ENCODE data around the gene MTHFD2.

MTHFD2 gene

DNA sequence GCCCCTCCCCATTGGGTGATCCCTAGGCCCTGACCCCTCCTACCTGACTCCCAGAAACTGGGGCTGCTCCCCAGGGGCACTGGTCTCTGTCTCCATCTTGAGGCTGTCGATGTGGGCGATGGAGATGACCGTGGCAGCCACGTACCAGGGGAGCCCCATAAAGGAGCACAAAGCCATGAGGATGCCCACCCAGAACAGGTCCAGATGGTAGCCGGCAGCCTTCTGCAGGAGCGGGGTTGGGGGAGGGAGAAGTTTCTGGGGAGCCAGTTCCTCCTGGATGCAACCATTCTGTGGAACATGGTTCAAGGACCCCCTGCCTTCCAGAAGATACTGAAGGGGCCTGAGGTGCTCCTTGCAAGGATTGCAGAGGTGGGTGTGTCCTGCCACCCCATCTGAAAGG is 34.0 kb downstream of the MTHFD2 start:
- no peak for DNase-seq

DNA sequence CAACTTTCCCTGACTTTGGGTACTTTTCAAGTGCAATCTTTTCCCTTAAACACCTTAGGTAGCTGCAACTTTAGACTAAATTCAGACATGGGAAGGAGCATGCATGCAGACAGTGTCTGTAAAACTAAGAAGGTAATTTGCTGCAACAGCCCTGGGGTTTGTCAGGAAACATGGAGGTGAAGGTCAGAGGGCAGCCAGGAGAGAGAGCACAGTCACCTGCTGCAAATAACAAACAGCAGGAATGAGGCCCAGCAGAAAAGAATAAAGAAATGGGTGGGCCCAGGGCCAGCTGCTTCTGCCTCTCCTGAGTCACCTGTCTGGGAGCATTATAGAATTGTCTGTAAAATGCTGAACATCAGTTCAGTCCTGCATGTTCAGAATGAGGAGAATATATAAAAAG is 35.2 kb downstream of the MTHFD2 start:
- no peak for DNase-seq

DNA sequence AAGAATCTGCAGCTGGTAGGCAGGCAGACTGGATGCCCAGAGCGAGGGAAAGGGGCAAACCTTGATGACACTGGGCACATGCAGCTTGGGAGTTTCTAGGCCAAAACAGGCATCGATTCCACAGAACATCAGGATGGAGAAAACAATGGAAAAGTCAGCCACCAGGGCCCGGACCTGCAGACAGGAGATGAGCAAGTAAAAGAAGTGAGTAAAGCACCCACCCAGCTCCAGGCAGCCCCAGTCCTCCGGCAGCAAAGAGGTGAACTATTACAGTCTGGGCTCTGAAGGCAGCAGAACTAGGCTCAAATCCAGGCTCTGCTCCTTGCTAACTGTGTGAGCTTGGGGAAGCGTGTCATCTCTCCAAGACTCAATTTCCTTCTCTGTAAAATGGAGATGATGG is 36.6 kb downstream of the MTHFD2 start:
- no peak for DNase-seq

- DNase-seq = no peak
Measured at GRCh38 chr2:74238879-74239278, 40.5 kb downstream of the MTHFD2 start.

DNA sequence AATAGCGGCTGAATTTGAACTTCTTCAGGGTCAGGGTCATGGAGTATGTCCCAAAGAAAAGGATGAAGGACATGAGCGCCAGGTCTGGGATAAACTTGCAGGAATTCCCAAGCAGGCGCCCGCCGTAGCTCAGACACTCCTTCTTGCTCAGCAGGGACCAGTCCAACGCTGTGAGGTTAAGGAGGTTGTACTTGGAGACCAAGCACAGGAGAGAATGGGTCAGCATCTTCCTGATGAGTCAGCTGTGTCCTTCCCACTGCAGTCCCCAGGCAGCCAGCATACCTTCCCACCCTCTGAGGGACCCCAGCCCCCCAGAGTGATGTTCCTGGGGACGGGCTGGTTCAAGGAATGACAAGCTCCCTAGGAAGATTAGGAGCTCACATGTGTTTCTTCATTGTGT is 40.9 kb downstream of the MTHFD2 start:
- no peak for DNase-seq

GRCh38 chr2:74242354-74243071 is 44.1 kb downstream of the MTHFD2 start:
- DNase-seq = no peak

GRCh38 chr2:74244286-74244685 is 45.9 kb downstream of the MTHFD2 start:
- no peak for DNase-seq

DNA sequence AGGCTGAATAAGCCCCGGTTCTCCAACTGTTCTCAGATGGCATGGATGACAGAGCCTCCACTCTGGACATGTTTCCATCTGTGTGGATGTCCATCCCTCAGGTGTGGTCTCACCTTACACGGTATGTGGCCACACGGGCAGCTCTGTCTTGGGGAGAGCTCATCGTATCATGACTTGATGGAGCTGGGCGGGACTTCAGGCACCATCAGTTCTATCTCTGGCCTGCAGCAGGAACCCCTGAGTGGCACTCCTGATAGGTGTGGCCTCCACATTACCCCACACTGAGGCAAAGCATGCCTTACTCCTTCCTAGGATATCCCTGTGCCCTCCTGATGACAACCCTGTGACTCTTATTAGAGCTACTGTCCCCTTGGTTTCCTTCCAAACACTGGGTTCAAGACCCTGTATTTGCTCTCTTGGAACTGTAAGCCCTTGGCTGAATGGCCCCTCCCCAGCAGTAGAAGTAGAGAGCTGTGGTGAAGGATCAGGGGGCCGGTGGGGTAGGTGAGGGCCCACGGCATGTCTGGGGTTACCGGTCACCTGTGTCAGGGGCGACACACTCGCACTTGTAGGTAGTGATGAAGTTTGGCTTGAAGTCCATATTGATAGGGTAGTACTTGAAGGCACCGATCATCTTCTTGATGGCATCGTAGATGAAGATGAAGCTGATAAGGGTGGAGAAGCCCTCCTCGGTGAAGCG is 48.2 kb downstream of the MTHFD2 start:
- no peak for DNase-seq

GRCh38 chr2:74249406-74250122 is 51.1 kb downstream of the MTHFD2 start:
- DNase-seq = no peak

- DNase-seq = peak; percentile 57 to 67
Measured at GRCh38 chr2:74250189-74250631, 51.8 kb downstream of the MTHFD2 start.

DNA sequence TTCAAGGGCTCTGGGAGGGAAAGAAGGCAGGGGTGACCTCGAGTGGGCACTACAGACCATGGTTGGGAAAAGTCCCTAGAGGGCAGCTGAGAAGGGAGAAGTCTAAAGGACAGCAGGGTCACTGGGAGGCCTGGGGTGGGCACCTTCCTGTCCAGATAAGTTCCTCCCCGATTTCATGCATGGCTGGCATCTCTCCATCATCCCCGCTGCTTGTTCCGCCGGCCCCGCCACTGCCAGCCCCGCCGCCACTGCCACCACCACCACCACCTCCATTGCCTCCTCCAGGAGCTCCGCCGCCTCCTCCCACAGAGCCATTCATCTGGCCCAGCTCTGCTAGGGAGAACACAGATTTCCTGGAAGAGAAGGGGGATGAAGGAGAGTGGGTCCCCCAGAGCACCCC is 53.6 kb downstream of the MTHFD2 start:
- no peak for DNase-seq

DNA sequence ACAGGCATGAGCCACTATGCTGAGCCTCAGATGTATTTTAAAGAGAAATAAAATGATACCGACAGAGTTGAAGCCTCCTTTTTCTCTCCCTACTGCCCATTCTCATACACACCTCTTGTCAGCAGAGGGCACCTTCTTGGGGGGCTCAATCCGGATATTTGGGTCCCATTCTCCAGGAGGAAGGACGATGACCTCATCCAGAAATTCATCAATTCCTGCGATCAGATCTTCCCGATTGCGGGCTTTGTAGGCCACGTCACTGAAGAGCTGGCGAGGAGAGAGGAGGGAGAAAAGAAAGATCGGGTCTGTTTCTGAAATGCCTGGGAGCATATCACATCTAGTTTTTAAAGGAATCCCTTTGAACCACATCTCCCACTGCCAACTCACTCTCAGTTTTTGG is 54.4 kb downstream of the MTHFD2 start:
- no peak for DNase-seq

DNA sequence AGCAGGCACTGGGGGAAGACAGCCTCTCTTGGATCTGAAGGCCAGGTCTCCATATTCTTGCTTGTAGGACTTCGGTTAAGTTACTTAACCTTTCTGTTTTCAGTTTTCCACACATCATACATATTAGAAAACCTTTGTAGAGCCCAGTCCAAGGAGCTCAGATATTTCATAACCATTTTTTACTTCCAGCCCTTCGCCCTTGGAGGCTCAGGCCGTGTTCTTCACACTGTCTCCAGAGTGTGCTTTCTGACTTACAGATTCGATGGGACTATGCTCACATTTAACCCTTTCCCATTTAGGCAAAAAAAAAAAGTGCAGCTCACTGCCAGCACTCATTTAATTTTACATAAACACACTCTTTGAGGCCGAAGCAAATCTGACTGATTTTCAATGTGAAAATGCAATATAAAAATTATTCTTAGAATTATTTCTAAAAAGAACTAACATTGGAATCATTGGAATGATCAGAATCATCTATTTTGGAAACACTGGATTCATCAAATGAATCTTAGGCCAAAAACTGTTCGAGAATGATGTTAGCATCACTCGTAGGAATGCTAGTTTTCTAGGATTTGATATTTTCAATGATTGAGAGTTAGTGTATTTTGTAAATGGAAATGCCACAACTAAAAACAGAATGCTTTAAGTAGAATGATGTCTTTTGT is 55.0 kb downstream of the MTHFD2 start:
- no peak for DNase-seq

DNA sequence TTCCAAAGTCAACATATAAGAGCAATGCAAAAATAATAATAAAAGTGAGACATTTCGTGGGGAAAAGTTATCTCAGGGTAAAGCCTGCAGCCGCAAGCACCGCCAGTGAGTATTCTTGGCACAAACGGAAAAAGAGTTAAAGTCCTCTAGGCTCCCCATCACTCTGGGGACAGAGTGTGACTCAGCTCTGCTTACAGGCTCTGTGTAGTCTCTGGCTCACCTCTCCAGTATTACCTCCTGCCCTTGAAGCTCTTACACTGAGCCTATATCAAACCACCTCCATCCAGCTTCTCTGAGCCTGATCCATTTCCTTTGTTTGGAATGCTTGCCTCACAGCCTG is 55.5 kb downstream of the MTHFD2 start:
- no peak for DNase-seq

- DNase-seq = no peak
Measured at GRCh38 chr2:74255660-74256213, 57.3 kb downstream of the MTHFD2 start.

GRCh38 chr2:74259191-74259590 is 60.8 kb downstream of the MTHFD2 start:
- DNase-seq = no peak

DNA sequence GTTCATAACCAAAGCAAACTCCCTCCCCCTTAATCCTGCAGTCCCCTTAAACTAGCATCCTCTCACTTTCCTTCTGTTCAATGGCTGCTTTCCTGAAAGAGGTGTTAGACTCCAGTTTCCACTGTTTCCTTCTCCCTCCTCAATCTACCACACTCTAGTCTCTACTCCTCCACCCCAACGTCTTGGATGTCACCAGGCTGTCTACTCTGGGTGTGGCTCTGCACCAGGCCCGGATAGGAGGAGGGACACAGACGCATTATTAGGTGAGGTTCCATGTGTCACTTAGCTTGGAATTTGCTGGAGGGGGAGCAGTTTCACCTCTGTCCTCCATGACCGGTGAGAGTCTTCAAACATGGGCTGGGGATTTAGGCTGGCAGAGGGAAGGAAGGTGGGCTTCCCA is 61.3 kb downstream of the MTHFD2 start:
- DNase-seq = no peak

DNA sequence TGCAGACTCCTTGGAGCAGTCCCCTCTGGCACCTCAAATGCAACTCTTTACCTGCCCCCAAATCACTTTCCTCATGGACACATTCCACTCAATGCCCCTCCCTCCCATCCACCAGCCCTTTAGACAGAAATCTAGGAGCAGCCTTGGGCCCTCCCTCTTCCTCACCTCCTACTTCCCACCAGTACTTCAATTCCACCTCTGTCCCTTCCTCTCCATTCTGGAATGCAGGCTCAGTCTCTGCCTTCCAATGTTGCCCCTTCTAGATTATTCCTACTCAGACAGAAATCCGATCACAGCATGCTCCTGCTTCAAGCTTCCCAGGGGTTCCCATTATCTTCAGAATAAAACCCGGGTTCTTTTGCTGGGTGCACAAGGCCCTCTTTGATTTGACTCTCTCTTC is 62.1 kb downstream of the MTHFD2 start:
- no peak for DNase-seq

GRCh38 chr2:74261204-74261864 is 62.9 kb downstream of the MTHFD2 start:
- DNase-seq = no peak

GRCh38 chr2:74262681-74263080 is 64.3 kb downstream of the MTHFD2 start:
- DNase-seq = no peak

GRCh38 chr2:74264281-74264680 is 65.9 kb downstream of the MTHFD2 start:
- no peak for DNase-seq

DNA sequence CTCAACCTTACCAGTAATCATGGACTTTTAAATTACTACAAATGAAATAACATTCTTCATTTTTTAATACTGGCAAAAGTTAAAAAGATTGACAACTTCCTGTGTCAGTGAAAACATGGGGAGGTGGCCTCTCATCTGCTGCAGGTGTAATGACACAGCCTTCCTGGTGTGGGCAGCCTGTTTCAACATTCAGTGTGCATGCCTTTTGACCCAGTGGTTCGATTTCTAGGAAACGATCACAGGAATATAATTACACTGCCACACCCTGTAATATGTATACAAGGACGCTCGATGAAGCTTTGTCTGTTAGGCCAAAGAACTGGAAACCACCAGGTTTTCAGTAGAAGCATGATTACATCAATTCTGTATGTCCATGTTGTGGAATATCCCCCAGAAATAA is 68.7 kb downstream of the MTHFD2 start:
- peak; percentile 38 to 45 for DNase-seq

All from stimulated activated CD4-positive, alpha-beta T cell treated with anti-CD3 and anti-CD28 coated beads, Interleukin-2, amount 100 ng/mL, for 24 hours (primary cell).